GM21526 (cell line): ENCODE data around the gene GALNT2.

Source experiments
- ATAC-seq: cut with Tn5 transposase; IDR thresholded peaks from one replicate; pipeline ENCODE4 v1.9.1; 2021; ENCODE audit warnings: moderate library complexity; ENCODE audit not compliant: unreplicated experiment, low FRiP score

Gene GALNT2

GRCh38 chr1:230174471-230175162 is 107.6 kb downstream of the GALNT2 start:
- ATAC-seq, result no peak

GRCh38 chr1:230175163-230175747 is 108.2 kb downstream of the GALNT2 start:
- ATAC-seq, result no peak

GRCh38 chr1:230175839-230176238 is 108.8 kb downstream of the GALNT2 start:
- no peak for ATAC-seq

DNA sequence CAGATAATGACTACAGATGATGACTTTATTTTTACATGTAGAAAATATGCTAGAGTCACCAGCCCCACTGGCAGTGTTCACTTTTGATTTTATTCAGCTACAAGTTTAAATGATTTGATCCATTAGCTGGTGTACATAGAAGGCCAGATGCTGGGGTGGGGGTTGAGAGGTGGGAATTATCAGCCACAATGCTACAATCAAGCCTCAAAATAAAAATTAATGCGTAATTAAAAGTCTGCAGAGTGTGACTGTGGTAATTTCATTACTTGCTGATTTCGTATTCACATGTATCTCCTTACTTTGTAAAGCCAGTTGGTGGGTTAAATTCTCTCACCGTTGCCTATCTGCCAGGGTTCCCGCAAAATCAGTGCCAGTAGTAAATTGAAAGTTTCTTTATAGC is 109.3 kb downstream of the GALNT2 start:
- ATAC-seq, result no peak

DNA sequence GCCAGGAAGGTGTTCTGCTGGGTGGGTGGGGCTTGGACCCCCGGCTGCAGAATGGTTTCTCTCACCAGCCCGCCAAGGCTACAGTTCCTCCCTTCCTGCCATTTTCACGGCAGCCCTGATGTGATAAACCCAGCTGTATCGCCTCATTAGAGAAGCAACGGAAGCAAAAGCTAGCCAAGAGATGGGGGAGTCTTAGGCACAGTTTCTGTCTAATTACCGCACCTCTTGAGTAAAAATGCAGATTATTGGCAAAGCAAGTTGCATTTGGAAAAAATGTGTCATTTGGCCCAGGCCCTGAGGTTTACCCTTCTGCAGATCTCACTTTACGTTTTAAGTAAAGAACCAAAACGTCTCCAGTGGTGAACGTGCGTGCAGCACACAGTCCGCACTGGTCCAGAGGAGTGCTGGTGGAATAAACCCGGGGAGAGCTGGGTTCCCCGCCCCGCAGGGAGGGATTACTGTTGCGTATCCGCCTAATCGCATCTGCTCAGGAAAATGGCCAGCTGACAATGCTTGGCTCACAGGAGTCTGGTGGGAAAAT is 109.9 kb downstream of the GALNT2 start:
- ATAC-seq, result no peak

- ATAC-seq, result no peak
Observed at GRCh38 chr1:230179249-230179648, 112.2 kb downstream of the GALNT2 start.

DNA sequence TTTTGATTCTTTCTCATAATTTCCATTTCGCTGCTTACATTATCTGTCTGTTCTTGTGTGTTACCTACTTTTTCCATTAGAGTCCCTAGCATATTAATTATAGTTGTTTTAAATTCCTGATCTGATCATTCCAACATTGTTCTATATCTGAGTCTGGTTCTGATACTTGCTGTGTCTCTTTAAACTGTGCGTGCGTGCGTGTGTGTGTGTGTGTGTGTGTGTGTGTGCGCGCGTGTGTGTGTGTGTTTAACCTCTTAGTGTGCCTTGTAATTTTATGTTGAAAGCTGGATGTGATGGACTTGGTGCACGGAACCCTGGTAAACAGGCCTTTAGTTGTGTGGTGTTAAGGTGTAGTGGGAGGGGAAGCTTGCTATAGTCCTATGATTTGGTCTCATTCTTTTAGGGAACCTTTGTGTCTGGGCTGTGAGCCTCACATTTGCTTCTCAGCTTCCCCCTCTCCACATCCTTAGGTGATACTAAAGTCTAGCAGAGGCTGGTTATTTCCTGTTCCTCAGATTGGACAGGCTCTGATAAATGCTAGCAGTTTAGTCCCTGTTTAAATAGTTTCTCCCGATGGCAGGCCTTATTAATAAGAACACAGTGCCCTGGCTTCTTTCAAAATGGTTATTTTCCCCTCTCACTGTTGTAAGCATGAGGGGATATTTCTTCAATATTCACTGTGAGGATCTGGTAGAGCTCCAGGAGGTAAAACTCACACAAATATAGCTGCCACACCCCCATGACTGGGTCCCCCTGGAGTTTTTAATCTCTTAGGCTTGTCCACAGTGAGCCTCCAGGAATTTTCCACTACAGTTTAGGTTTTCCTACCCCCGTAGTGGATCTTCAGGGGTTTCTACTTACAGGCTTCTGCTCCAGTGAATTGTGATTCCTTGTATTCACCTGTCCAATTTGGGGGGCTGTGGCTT is 118.3 kb downstream of the GALNT2 start:
- ATAC-seq, result no peak

- no peak for ATAC-seq
Observed at GRCh38 chr1:230186003-230186863, 119.2 kb downstream of the GALNT2 start.

GRCh38 chr1:230186874-230187273 is 119.8 kb downstream of the GALNT2 start:
- no peak for ATAC-seq

DNA sequence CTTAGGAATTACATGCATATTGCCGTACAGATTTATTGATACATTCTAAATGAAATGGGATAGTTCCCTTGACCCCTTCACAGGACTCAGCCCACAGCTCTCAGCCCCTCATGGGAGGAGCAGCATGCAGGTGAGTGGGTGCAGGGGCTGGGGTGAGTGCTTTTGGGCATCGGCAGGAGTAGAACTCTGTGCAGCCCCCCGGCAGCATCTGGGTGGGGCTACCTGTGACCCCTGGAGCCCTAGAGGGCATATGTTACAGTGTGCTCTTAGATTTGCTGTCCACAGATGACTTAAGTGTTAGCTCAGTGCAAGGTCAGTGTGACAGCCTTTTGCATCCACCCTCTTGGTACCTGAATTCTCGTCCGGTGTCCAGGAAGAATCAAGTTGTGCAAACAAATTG is 120.3 kb downstream of the GALNT2 start:
- ATAC-seq, result no peak

- ATAC-seq, result no peak
Observed at GRCh38 chr1:230188826-230189225, 121.8 kb downstream of the GALNT2 start.

GRCh38 chr1:230189341-230189740 is 122.3 kb downstream of the GALNT2 start:
- ATAC-seq, result no peak

DNA sequence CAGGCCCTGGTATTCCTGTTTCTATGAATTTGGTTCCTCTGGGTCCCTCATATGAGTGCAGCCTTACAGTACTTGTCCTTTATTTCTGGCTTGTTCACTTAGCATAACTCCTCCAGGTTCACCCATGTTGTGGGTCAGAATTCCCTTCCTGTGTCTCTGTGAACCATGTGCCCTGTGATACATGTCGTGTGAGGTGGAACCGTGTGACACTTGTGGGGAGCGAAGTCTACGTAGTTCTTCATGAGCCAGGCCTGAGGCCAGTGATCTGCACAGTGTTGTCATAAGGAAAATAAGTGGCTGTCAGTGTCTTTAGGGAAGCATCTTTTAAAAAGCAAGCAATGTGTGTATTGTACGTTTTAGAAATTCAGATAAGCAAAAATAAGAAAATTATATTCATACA is 122.8 kb downstream of the GALNT2 start:
- ATAC-seq, result no peak

DNA sequence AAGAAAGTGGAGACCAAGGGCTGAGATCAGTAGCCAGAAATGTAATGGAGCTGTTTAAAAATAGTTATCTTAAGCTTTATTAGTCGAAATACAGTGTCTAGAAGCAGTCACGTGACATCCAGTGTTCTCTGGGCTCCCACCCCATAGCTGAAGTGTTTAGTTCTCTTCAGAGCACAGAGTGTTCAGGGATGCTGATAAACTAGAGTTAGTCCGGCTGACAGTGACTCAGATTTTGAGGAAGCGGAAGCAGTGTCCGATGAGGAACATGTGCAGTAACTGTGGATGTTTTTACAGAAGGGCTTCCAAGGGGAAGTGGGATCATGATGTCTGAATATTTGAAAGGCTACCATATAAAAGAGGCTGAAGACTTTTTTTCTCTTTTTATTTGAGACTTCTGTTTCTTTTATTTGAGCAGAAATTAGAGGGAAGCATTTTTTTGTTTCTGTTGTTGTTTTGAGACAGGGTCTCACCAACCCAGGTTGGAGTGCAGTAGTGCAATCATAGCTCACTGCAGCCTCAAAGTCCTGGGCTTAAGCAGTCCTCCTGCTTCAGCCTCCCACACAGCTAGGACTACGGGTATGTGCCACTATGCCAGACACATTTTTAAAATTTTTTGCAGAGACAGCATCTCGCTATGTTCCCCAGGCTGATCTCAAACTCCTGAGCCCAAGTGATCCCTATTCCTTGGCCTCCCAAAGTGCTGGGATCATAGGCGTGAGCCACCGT is 124.2 kb downstream of the GALNT2 start:
- ATAC-seq, result no peak

GRCh38 chr1:230191855-230192254 is 124.8 kb downstream of the GALNT2 start:
- ATAC-seq, result no peak

- ATAC-seq, result no peak
Observed at GRCh38 chr1:230194525-230194924, 127.5 kb downstream of the GALNT2 start.

DNA sequence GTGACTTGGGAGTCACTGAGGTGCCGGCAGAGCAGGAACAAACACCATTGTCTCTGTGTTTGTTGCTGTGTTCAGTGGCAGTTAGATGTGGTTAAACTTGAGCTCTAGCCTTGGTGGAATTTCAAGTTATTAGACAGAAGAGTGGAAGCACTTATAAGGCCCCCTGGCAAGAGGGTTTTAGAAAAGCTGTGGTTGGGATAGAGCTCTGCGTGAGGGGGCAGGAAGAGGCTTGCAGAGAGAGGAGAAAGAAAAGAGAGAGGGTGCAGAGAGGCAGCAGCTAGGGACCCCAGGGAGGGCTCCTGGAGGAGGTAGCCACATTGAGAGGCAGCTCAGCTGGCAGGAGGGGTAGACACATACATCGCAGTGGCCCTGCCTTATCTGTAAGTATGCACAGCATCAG is 128.2 kb downstream of the GALNT2 start:
- ATAC-seq, result no peak

DNA sequence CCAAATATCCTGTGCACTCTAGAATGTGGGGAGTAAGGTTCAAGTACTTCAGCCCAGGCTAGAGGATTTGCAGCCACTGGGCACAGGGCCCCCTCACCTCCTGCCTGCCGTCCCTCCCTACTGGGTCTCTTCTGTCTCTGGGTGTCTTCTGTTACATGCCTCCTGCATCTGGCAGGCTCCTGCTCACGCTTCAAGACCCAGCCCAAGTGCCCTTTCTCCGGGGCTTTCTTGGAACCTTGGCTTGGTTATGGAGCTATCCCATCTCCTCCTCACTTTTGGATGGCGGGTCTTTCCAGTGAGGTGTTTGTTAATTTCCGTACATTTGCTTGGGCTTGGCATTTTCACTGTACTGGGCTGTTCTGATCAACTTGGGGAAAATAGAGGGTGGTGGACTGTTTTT is 129.0 kb downstream of the GALNT2 start:
- ATAC-seq, result no peak
